Measurements from ENCODE around the gene MRPL46.
"Not testable (repeated sequence)": the region's sequence is repeated elsewhere in the genome, so short reads cannot be mapped to it uniquely, and the experiment has no call there.

DNA sequence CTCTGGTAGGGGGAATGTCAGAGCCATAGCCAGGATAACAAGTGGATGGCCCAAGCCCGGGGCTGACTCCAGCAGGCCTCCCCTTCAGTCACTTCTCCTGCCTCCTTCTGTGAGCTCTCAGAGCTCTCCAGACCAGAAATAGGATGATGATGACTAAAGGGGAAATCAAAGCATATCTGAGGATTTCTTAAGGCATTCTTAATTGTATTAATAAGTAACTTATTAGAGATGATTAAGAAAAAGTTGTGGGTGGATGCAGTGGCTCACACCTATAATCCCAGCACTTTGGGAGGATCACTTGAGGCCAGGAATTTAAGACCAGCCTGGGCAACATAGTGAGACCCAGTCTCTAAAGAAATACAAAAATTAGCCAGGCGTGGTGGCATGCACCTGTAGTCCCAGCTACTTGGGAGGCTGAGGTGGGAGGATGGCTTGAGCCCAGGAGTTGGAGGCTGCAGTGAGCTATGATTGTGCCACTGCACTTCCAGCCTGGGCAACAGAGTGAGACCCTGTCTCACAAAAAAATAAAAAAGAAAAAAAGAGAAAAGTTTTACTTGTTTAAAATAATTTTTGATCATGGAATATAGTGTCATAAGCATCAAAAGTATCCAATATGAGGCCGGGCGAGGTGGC lies 6.6 kb upstream of the MRPL46 start:
- not testable (repeated sequence) for TF ChIP-seq LEF1 (IDR thresholded peaks at IDR 0.05; ENCODE audit: borderline replicate concordance); FOXM1 (IDR thresholded peaks at IDR 0.05; ENCODE audit: borderline replicate concordance); FOXA1 (IDR thresholded peaks at IDR 0.05); ELF4 (IDR thresholded peaks at IDR 0.05); FOXK2 (IDR thresholded peaks at IDR 0.05)
- TF ChIP-seq, protein P1, sequence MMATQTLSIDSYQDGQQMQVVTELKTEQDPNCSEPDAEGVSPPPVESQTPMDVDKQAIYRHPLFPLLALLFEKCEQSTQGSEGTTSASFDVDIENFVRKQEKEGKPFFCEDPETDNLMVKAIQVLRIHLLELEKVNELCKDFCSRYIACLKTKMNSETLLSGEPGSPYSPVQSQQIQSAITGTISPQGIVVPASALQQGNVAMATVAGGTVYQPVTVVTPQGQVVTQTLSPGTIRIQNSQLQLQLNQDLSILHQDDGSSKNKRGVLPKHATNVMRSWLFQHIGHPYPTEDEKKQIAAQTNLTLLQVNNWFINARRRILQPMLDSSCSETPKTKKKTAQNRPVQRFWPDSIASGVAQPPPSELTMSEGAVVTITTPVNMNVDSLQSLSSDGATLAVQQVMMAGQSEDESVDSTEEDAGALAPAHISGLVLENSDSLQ (IDR thresholded peaks at IDR 0.05) = not testable (repeated sequence)
